HAP-1 (cell line): ENCODE measurements around the gene PRKN.
"Not testable (repeated sequence)": the region's sequence is repeated elsewhere in the genome, so short reads cannot be mapped to it uniquely, and the experiment has no call there.

ENCODE experiments used
- DNase-seq, 2 experiments: peaks; one replicate each; pipeline ENCODE4 v3.0.0-alpha.2; 2016 to 2020; ENCODE audit warnings: low spot score in 2 of 2
- H3K27me3 ChIP-seq: fragments of 250-450 bp; sonication (Bioruptor Pico); 2 replicates; pipeline ENCODE4 v1.5.1; 2020; ENCODE audit warnings: low read depth, mild to moderate bottlenecking, moderate library complexity
- H3K36me3 ChIP-seq: fragments of 250-450 bp; sonication (Bioruptor Pico); replicated peaks from 2 replicates; pipeline ENCODE4 v1.5.1; 2020; ENCODE audit warnings: mild to moderate bottlenecking
- H3K4me1 ChIP-seq: fragments of 250-450 bp; sonication (Bioruptor Pico); 2 replicates; pipeline ENCODE4 v1.5.1; 2020; ENCODE audit warnings: mild to moderate bottlenecking
- H3K4me3 ChIP-seq: fragments of 250-450 bp; sonication (Bioruptor Pico); 2 replicates; pipeline ENCODE4 v1.5.1; 2020; ENCODE audit warnings: mild to moderate bottlenecking, moderate library complexity
- H3K9me3 ChIP-seq: fragments of 250-450 bp; sonication (Bioruptor Pico); 2 replicates; pipeline ENCODE4 v1.5.1; 2020; ENCODE audit warnings: mild to moderate bottlenecking, moderate library complexity
- in situ Hi-C: fragments of 300-500 bp; cut with MboI; formaldehyde crosslinking; loops from 3 replicates; pipeline ENCODE4 v1.14.3; 2020; ENCODE audit warnings: low sequenced_read_pairs, inconsistent platforms, mixed read lengths

PRKN gene

GRCh38 chr6:161833099-161833860 lies 894.3 kb downstream of the PRKN start:
- no peaks in the 10 kb centered on the region for H3K9me3 ChIP-seq
- no peaks in the 10 kb centered on the region for H3K36me3 ChIP-seq
- H3K4me1 ChIP-seq = no peaks in the 10 kb centered on the region
- in situ Hi-C loops = no loop called here
- H3K27me3 ChIP-seq = no peaks in the 10 kb centered on the region
- no peak for DNase-seq
- H3K4me3 ChIP-seq = no peak overlapping the region

DNA sequence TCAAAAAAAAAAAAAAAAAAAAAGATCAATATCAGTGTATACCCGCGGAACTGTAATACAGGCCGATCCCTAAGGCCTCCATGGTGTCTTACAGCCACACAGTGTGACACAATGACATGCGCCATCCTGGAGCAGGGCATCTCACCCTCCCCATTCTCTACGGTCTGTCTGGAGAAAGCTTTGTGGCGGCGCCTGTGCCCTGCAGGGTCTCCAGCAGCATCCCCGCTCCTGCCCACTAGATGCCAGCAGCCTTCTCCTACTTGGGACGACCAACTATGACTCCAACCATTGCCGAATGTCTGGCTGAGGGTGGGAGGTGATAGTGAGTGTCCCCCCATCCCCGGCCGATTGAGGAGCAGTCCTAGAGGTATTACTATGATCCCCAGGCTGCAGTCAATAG lies 894.9 kb downstream of the PRKN start:
- no peak overlapping the region for H3K4me3 ChIP-seq
- H3K9me3 ChIP-seq = no peaks in the 10 kb centered on the region
- H3K27me3 ChIP-seq = no peaks in the 10 kb centered on the region
- no peaks in the 10 kb centered on the region for H3K36me3 ChIP-seq
- in situ Hi-C loops = no loop called here
- H3K4me1 ChIP-seq = no peaks in the 10 kb centered on the region
- DNase-seq = no peak

DNA sequence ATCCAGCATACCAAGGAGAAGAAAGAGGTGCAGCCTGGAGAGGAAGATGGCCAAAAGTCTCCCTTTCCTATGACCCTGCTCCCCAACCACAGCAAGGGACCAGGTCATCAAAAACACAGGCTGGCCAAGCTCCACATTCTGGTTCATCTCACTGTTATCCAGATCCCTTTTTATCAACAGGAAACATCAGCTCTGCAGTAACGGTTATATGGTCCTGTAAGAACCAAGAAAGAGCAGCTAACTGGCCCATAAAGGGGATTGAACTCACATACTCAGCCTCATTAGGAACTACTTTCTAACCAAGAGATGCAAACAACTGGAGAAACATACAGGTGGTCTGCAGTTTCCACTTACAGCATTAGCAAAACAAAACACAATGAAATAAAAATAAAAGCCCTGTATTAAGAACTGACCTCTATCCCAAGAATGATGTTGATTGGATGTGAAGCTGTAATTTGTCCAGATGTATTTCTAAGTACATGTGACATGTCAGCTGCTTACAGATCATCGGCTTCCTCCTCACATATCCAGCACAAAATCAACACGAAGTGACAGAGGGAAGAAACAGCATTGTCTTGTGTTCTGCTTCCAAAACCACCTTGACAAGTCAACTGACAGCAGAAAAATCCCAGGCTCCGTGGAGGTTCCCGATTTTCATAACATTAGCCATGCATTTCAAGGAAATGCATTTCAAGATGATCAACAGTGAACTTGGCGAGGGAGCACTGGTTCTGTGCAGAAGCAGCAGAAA lies 896.5 kb downstream of the PRKN start:
- in situ Hi-C loops = no loop called here
- no peaks in the 10 kb centered on the region for H3K27me3 ChIP-seq
- H3K36me3 ChIP-seq = no peaks in the 10 kb centered on the region
- H3K9me3 ChIP-seq = no peaks in the 10 kb centered on the region
- no peaks in the 10 kb centered on the region for H3K4me1 ChIP-seq
- DNase-seq = no peak
- H3K4me3 ChIP-seq = no peak overlapping the region

DNA sequence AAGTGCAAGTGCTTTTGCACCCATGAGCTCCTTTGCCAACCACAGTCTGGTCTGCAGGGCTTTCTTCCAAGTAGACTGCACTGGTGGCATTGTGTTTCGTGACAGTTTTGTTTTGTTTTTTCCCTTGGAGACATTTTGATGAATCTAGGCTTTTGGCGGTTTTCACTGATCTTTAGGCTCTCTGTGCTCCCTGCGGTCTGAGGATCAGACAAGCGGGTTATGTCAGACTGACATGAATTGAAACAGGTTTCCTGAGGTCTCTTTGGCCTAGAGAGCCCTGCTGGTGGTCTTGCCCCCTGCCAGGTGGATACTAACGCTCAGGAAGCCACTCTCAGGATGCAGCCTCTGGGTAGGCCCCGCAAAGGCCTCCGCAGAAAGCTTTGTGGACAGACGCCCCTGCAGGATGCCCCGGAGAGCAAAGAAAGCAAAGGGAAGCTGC lies 898.3 kb downstream of the PRKN start:
- no peaks in the 10 kb centered on the region for H3K4me1 ChIP-seq
- no peak overlapping the region for H3K4me3 ChIP-seq
- no peak for DNase-seq
- H3K36me3 ChIP-seq = no peaks in the 10 kb centered on the region
- in situ Hi-C loops = no loop called here
- no peaks in the 10 kb centered on the region for H3K27me3 ChIP-seq
- H3K9me3 ChIP-seq = no peaks in the 10 kb centered on the region

GRCh38 chr6:161828355-161828754 lies 899.2 kb downstream of the PRKN start:
- no peaks in the 10 kb centered on the region for H3K9me3 ChIP-seq
- H3K36me3 ChIP-seq = no peaks in the 10 kb centered on the region
- in situ Hi-C loops = no loop called here
- H3K4me1 ChIP-seq = no peaks in the 10 kb centered on the region
- no peak for DNase-seq
- no peak overlapping the region for H3K4me3 ChIP-seq
- no peaks in the 10 kb centered on the region for H3K27me3 ChIP-seq

- in situ Hi-C loops = no loop called here
- Histone ChIP-seq H3K4me3 (no peak overlapping the region), H3K27me3 (no peaks in the 10 kb centered on the region), H3K9me3 (no peaks in the 10 kb centered on the region), H3K4me1 (no peaks in the 10 kb centered on the region), H3K36me3 (no peaks in the 10 kb centered on the region)
- DNase-seq = no peak
Observed at GRCh38 chr6:161826512-161826911, 901.1 kb downstream of the PRKN start.

DNA sequence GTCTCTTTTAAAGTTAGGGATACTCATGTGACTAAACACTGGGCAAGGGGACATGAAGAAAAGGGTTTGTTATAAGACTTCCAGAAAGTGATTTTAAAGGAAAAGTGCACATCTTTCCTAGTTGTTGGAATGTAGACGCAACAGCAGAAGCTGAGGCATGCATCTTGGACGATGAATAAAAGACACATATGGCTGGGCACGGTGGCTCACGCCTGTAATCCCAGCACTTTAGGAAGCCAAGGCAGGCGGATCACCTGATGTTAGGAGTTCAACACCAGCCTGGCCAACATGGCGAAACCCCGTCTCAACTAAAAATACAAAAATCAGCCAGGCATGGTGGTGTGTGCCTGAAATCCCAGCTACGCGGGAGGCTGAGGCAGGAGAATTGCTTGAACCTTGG lies 905.4 kb downstream of the PRKN start:
- H3K4me1 ChIP-seq, DNase-seq, in situ Hi-C loops, H3K36me3 ChIP-seq, H3K9me3 ChIP-seq, H3K4me3 ChIP-seq, H3K27me3 ChIP-seq: not testable (repeated sequence)

- H3K4me3 ChIP-seq = no peak overlapping the region
- no peak for DNase-seq
- H3K9me3 ChIP-seq = no peaks in the 10 kb centered on the region
- no peaks in the 10 kb centered on the region for H3K36me3 ChIP-seq
- no peaks in the 10 kb centered on the region; the same call in 1 of the 2 replicates for H3K27me3 ChIP-seq
- in situ Hi-C loops = no loop called here
- H3K4me1 ChIP-seq = no peaks in the 10 kb centered on the region
Observed at GRCh38 chr6:161817881-161818280, 909.7 kb downstream of the PRKN start.

DNA sequence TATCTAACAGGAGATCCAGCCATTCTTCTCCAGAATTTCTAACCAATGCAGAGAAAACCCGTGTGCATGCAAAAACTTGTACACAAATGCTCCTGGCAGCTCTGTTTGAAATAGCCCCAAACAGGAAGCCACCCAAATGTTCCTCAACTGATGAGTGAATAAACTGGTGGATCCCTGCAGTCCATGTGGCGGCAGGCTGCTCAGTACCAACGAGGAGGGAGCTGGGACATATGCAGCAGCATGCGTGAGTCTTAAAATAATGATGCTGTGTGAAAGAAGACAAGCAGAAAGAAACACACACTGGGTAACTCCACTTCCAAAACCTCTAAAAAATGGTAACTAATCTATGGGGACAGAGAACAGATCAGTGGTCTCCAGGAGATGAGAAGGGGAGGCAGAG lies 911.6 kb downstream of the PRKN start:
- Histone ChIP-seq H3K36me3 (no peaks in the 10 kb centered on the region), H3K27me3 (no peaks in the 10 kb centered on the region; the same call in 1 of the 2 replicates), H3K4me1 (no peaks in the 10 kb centered on the region), H3K4me3 (no peak overlapping the region), H3K9me3 (no peaks in the 10 kb centered on the region)
- in situ Hi-C loops = no loop called here
- DNase-seq = no peak

DNA sequence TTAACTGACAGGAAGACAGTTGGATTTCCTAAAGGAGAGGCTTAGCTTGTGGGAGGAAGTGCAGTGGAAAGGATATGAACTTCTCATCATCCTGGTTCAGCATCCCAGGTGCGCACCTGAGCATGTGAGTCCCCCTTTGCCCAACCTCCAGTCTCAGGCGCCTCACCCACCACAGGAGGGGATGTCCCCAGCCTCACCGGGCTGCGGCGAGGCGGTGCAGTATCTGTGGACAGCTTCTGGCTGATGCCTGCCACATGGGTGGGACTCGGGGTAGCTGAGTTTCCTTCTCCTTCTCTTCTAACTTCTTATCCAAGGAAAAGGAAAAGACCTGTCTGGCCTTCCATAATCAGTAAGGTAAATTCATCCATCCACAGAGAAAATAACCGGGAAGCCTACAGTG lies 914.4 kb downstream of the PRKN start:
- Histone ChIP-seq H3K36me3 (no peaks in the 10 kb centered on the region), H3K9me3 (no peaks in the 10 kb centered on the region), H3K4me1 (no peaks in the 10 kb centered on the region), H3K27me3 (no peaks in the 10 kb centered on the region), H3K4me3 (no peak overlapping the region)
- no peak for DNase-seq
- in situ Hi-C loops = no loop called here

GRCh38 chr6:161809971-161810370 lies 917.6 kb downstream of the PRKN start:
- no peak for DNase-seq
- H3K27me3 ChIP-seq = no peaks in the 10 kb centered on the region
- no peaks in the 10 kb centered on the region for H3K36me3 ChIP-seq
- H3K4me3 ChIP-seq = no peak overlapping the region
- no peaks in the 10 kb centered on the region for H3K4me1 ChIP-seq
- H3K9me3 ChIP-seq = no peaks in the 10 kb centered on the region
- in situ Hi-C loops = no loop called here

DNA sequence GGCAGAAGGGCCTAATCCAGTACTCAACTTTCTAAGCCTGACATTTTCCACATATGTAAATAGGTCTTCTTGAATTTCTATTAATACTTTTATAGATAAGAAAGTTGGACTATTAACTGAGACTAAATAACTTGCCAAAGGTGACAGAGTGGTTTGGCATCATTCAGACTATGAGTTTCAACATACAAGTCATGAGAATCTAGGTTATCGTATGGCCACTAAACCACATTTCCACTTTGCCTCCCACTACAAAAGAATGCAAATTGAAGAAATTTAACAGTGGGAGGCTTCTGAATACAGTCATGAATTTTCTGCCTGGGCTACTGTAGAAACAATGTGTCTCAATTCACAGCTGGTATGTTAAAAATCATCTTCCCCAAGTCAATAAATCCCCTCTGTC lies 922.7 kb downstream of the PRKN start:
- no peak for DNase-seq
- in situ Hi-C loops = no loop called here
- H3K9me3 ChIP-seq = no peaks in the 10 kb centered on the region
- H3K36me3 ChIP-seq = no peaks in the 10 kb centered on the region
- H3K27me3 ChIP-seq = no peaks in the 10 kb centered on the region
- no peak overlapping the region for H3K4me3 ChIP-seq
- no peaks in the 10 kb centered on the region for H3K4me1 ChIP-seq

DNA sequence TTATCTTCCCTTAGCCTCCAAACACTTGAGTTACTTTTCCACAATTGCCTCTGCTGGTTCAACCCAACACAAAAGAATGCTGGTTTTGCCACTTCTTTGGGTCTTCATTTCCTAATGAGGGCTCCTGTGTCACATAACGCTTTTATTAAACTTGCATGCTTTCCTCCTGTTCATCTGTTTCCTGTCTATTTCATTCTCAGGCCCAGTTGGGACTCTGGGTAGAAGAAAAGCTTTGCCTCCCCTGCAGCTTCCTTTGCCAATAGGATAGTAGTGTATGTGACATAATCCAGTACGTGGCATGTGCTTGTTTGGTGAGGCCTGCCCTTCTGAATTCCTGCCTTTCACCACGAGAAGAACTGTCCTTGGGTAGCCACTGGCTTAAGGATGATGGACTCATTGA lies 924.4 kb downstream of the PRKN start:
- no peaks in the 10 kb centered on the region for H3K9me3 ChIP-seq
- no peaks in the 10 kb centered on the region for H3K27me3 ChIP-seq
- no peaks in the 10 kb centered on the region for H3K36me3 ChIP-seq
- DNase-seq = no peak
- H3K4me3 ChIP-seq = no peak overlapping the region
- H3K4me1 ChIP-seq = no peaks in the 10 kb centered on the region
- in situ Hi-C loops = no loop called here

- Histone ChIP-seq H3K9me3 (no peaks in the 10 kb centered on the region), H3K4me3 (no peak overlapping the region), H3K27me3 (no peaks in the 10 kb centered on the region), H3K36me3 (no peaks in the 10 kb centered on the region), H3K4me1 (no peaks in the 10 kb centered on the region)
- no peak for DNase-seq
- in situ Hi-C loops = no loop called here
Observed at GRCh38 chr6:161802231-161802630, 925.3 kb downstream of the PRKN start.
